NOMO-1 treated with DMSO at 0.1 percent for 48 hours (cell line): Measurements from ENCODE around the gene SLC26A1.

ENCODE experiments used
- DNase-seq: peaks from one replicate; lab custom pipeline; 2025; ENCODE audit not compliant: unreplicated experiment; lab: John Stamatoyannopoulos, UW

Gene SLC26A1

DNA sequence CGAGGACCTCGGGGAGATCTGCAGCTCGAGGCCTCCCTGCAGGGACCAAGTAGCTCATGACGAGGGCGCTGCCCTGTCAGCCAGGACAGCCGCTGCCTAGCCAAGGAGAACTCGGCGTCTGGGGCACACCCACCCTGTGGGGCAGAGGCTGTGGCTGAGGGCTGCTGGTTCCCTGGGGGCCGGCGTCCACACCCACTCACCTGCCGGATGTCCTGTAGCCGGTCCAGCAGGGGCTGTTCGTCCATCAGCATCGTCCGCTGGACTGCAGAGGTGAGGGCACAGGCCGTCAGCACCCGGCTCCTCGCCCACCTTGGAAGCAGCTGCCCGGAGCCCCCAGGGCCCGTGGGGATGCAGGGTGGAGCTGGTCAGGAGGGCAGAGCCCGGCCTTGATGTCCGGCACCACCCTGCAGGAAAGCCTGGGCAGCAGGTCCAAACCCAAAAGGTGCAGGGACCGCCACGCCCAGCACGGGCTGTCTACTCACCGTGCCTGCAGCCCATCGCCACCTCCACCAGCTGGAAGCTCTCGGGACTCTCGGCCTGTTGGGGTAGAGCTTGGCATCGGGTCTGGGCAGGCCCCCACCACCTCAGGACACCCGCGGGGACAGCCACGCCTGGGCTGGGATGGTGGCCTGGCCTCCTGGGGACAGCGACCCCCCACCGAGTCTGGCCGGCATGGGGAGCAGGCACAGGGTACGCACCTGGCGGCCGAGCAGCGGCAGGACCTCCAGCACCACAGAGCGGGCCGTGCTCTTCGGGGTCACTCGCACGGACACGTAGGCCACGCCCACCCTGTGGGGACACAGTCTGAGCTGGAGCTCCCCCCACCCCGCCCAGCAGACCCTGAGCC is 26.7 kb downstream of the SLC26A1 start:
- no peak for DNase-seq

GRCh38 chr4:965766-966134 is 27.5 kb downstream of the SLC26A1 start:
- DNase-seq: no peak

DNA sequence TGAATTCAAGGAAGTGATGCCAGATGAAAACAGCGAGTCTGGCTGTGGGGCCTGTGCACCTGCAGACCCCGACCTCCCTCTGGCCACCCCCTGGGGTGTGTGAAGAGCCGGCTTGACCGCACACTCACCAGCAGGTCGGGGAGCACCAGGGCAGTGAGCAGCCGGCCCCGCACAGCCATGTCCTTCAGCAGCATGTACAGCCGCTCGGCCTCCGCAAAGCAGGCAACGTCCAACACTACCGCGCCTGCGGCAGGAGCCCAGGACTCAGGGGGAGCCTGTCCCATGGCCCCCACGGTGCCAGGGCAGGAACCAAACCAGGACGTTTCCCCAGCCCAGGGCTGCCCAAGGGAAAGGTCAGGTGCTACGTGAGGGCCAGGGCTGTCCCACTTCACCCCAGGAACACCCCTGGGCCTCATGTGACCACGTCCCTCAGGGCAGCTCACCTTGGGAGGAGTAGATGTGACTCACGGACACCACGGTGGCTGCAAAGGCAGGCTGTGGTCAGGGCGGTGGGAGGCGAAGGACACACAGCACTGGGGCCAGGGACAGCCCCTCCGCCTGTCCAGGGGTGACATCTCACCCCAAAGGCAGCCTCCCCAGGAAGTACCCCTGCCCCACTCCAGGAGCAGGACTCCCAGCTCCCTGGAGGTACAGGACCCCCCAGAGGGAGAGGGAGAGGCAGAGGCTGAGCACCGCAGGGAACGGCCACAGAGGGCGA is 28.0 kb downstream of the SLC26A1 start:
- DNase-seq: no peak

GRCh38 chr4:964346-965025 is 28.7 kb downstream of the SLC26A1 start:
- DNase-seq: no peak

DNA sequence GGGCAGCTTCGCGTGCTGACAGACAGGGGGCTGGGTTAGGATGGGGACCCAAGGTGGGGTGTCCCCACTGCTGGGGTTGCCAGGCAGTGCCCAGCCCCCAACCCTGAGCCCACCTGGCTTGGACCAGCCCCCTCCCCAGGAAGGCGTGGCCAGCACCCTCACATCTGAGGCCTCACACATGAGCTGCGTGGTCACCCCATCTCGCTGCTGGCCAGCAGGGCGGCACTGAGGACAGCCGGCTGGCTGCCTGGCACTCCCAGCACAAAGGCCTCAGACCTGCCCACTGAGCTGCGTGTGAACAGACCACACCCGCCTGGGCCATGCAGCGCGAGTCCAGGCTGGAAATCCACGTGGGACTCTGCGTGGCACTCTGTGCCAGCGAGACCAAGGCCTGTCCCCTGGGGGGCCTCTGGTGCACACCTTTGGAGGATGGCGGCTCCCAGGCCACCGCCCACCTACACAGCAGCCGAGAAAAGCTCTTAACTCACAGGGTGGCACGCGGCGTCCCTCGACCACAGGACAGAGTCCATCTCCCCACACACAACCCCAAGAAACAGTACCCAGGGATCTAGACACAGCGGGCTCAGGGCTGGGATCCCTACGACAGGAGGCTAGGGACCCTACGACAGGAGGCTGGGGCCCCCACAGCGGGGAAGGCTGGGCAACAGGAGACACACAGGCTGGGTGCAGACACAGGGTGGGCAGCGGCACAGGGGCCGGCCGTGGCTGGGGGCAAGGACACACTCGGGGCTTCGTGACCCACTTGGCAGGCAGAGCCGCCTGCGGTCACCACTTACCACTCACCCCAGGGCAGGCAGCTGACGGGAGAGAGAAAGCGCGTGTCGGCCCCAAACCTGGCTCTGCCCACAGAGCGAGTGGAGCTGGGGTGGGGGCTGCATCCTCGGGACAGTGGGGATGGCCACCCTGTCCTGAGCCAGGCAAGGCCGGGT is 29.7 kb downstream of the SLC26A1 start:
- no peak for DNase-seq

DNA sequence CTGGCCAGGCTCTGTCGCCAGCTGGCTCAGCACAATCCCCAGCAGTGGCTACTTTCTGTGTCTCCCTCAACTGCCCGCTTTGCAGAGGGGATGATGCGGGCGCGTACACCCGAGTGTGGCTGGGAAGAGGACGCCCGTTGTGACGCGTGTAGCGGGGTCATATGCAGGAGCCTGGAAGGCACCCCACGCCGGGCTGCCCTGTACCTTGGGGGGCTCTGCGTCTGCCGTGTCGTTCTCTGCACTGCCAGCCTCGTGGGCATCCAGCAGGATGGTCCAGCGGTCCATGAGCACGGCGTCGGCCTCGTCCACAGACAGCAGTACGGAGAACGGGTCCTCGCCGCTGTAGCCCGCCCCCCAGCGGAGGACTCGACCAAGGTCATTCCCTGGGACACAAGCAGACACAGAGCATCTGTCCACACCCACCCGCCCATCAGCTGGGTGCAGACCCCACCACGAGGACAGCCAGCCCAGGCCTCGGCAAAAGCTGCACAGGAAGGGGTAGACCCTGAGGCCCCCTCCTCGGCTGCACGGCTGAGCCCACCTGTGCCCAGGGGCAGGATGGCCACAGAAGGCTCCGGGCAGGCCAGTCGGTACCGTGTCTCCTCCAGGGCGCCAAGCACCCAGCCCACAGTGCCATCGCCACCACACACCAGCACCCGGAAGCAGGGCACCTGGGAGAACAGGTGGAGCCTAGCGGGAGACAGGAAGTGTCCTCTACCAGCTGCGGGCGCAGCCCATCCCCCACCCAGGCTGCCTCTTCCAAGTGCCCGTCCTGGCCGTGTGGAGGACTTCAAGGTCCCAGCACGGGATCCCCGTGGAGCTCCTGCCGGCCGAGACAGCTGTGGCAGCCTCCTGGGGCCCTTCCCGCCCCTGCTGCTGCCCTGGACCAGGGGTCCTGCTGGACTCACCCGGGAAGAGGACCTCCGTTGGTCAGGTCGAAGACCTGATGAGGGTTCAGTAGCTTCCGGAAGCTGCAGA is 30.7 kb downstream of the SLC26A1 start:
- no peak for DNase-seq

DNA sequence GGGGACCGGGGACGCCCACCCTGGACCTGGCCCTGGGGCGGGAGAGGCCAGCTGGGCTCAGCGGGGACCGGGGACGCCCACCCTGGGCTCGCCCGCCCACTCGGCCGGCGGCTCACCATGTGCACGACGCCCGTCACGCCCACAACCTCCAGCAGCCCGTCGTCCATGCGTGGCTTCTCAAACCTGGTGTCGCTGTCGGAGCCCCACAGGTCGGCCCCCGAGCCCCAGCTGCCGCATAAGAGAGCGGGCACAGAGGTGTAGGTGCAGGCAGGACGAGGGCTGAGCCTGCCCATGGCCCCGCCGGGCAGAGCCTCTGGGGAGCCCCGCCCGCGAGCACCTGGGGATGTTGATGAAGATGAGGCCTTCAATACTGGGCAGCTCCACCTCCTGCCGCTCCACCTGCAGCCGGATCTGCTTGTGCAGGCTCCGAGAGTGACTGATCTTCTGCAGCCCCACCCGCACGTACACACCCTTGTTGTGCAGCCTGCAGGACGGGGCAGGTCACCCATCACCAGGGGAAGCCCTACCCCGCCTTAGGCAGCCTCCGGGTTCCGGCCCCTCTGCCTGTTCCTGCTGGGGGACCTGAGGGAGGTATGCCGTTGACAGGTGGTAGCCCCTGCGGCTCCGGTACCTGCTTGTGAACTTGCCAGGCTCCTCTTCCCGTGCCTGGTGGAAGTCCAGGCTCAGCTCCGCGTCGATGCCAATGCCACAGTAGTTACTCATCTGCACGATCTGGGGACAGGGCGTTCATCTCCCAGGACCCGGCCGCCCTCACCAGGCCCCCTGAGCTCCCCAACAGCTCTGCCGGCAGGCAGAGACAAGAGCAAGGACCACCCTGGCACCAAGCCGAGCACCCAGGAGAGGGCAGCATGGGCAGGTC is 31.6 kb downstream of the SLC26A1 start:
- no peak for DNase-seq

DNA sequence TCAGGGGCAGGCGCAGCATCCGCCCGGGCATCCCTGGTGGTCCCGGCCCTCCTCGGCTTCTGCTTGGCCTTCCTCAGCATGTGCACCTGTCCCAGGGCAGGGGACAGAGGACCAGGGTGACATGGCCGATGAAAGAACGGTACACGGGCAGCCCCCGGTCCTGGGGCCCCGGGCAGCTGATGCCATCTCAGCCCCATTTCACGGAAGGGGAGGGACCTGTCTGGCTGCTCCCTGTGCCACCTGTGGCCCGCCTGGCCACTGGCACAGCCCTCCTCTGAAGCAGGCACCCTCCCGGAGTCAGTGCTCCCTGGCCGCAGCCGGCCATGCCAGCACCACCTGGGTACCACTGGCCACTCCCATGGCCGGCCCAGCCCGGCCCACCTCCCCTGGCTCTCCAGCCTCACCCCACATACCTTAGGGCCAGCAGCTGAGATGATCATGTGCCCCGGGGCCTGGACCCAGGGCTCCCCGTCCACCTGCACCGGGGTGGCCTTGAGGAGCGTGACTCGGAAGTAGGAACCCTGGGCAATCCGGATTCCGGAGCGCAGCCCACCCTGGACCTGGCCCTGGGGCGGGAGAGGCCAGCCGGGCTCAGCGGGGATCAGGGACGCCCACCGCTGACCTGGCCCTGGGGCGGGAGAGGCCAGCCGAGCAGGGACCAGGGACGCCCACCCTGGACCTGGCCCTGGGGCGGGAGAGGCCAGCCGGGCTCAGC is 32.4 kb downstream of the SLC26A1 start:
- DNase-seq: no peak

- DNase-seq: no peak
These were observed 33.0 kb downstream of the SLC26A1 start for GRCh38 chr4:960140-960635.

- no peak for DNase-seq
These were observed 33.7 kb downstream of the SLC26A1 start for GRCh38 chr4:959338-960139.

GRCh38 chr4:958696-959337 is 34.4 kb downstream of the SLC26A1 start:
- no peak for DNase-seq

- no peak for DNase-seq
These were observed 34.9 kb downstream of the SLC26A1 start for GRCh38 chr4:958314-958665.

DNA sequence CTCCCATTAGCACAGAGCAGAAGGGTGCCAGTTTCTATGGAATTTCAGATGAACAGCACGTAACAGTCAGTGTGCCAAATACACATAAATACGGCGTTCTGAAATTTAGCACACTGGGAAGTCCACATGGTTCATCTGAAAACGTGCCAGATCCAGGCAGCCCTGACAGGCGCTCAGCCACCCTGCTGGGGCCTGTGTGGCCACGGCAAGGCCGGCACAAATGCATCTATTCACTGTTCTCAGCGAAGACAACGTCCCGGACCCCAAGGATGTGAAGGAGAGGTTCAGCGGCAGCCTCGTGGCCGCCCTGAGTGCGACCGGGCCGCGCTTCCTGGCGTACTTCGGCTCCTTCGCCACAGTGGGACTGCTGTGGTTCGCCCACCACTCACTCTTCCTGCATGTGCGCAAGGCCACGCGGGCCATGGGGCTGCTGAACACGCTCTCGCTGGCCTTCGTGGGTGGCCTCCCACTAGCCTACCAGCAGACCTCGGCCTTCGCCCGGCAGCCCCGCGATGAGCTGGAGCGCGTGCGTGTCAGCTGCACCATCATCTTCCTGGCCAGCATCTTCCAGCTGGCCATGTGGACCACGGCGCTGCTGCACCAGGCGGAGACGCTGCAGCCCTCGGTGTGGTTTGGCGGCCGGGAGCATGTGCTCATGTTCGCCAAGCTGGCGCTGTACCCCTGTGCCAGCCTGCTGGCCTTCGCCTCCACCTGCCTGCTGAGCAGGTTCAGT is 35.5 kb downstream of the SLC26A1 start:
- no peak for DNase-seq

- DNase-seq: no peak
These were observed 36.0 kb downstream of the SLC26A1 start for GRCh38 chr4:957231-957580.

- no peak for DNase-seq
These were observed 36.5 kb downstream of the SLC26A1 start for GRCh38 chr4:956531-957230.
